ENCODE data around the gene CCNE1. TPM values are rescaled to one million over a fixed set of nuclear protein-coding genes. Genes with fewer than 3 reads are reported as not detected.

Gene CCNE1
- total and polyA plus RNA-seq, 4 donors: 6.3 to 9.9 (median 7.8) TPM

GRCh38 chr19:29772696-29773095 lies 39.1 kb upstream of the CCNE1 start:
- H3K4me3 ChIP-seq (ENCODE audit: low read depth, low read length): no peak overlapping the region
- no peaks in the 10 kb centered on the region for H3K9me3 ChIP-seq (ENCODE audit: control insufficient read depth, insufficient read depth, low read length)
- 84% methylated on average over 6 of the region's 6 CpGs for WGBS (ENCODE audit: insufficient coverage)
- DNase-seq (ENCODE audit: low read depth in 4 of 6, low spot score in 6 of 6): no peak
- peaks cover 29% of the 10 kb centered on the region for H3K4me1 ChIP-seq (ENCODE audit: control insufficient read depth, insufficient read depth, low read length)
- no peaks in the 10 kb centered on the region for H3K27me3 ChIP-seq (ENCODE audit: control insufficient read depth, insufficient read depth, low read length)
- no peak overlapping the region for H3K27ac ChIP-seq (ENCODE audit: low read depth, low read length)
- no peaks in the 10 kb centered on the region for H3K36me3 ChIP-seq (ENCODE audit: control insufficient read depth, insufficient read depth, low read length)

GRCh38 chr19:29773141-29773540 lies 38.6 kb upstream of the CCNE1 start:
- Histone ChIP-seq H3K36me3 (ENCODE audit: control insufficient read depth, insufficient read depth, low read length) (no peaks in the 10 kb centered on the region), H3K9me3 (ENCODE audit: control insufficient read depth, insufficient read depth, low read length) (no peaks in the 10 kb centered on the region), H3K27ac (ENCODE audit: low read depth, low read length) (no peak overlapping the region), H3K4me1 (ENCODE audit: control insufficient read depth, insufficient read depth, low read length) (peaks cover 30% of the 10 kb centered on the region), H3K4me3 (ENCODE audit: low read depth, low read length) (no peak overlapping the region), H3K27me3 (ENCODE audit: control insufficient read depth, insufficient read depth, low read length) (no peaks in the 10 kb centered on the region)
- WGBS (ENCODE audit: insufficient coverage): 100% methylated on average over 6 of the region's 8 CpGs
- no peak for DNase-seq (ENCODE audit: low read depth in 4 of 6, low spot score in 6 of 6)

DNA sequence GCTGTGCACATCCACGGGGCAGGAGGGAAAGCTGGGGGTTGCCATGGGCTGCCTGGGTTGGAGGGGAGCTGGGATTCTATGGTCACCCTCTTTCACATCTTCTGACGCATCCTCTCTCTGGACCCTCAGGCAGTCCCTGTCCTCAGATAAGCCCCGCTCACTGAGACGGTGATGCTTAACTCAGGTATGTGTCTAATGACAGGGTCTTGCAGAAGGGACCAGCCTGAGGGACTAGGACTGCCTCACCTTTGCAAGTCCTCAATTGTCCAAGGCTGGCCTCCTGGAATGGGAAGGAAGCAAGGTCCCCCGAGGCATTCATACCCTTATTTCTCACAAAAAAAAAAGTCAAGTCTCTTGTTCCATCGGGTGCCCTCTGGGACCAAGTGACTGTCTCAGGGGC lies 37.7 kb upstream of the CCNE1 start:
- WGBS (ENCODE audit: insufficient coverage): 92% methylated on average over 4 of the region's 6 CpGs
- no peak for DNase-seq (ENCODE audit: low read depth in 4 of 6, low spot score in 6 of 6)
- H3K27me3 ChIP-seq (ENCODE audit: control insufficient read depth, insufficient read depth, low read length): no peaks in the 10 kb centered on the region
- H3K36me3 ChIP-seq (ENCODE audit: control insufficient read depth, insufficient read depth, low read length): no peaks in the 10 kb centered on the region
- H3K4me1 ChIP-seq (ENCODE audit: control insufficient read depth, insufficient read depth, low read length): peaks cover 30% of the 10 kb centered on the region
- H3K27ac ChIP-seq (ENCODE audit: low read depth, low read length): no peak overlapping the region
- H3K4me3 ChIP-seq (ENCODE audit: low read depth, low read length): no peak overlapping the region
- no peaks in the 10 kb centered on the region for H3K9me3 ChIP-seq (ENCODE audit: control insufficient read depth, insufficient read depth, low read length)

- WGBS (ENCODE audit: insufficient coverage): 86% methylated on average over 6 of the region's 6 CpGs
- no peak for DNase-seq (ENCODE audit: low read depth in 4 of 6, low spot score in 6 of 6)
- H3K27me3 ChIP-seq (ENCODE audit: control insufficient read depth, insufficient read depth, low read length): no peaks in the 10 kb centered on the region
- H3K9me3 ChIP-seq (ENCODE audit: control insufficient read depth, insufficient read depth, low read length): no peaks in the 10 kb centered on the region
- H3K36me3 ChIP-seq (ENCODE audit: control insufficient read depth, insufficient read depth, low read length): no peaks in the 10 kb centered on the region
- H3K27ac ChIP-seq (ENCODE audit: low read depth, low read length): no peak overlapping the region
- peaks cover 39% of the 10 kb centered on the region for H3K4me1 ChIP-seq (ENCODE audit: control insufficient read depth, insufficient read depth, low read length)
- H3K4me3 ChIP-seq (ENCODE audit: low read depth, low read length): no peak overlapping the region
Measured at GRCh38 chr19:29777781-29778309, 33.9 kb upstream of the CCNE1 start.

- no peak overlapping the region for H3K27ac ChIP-seq (ENCODE audit: low read depth, low read length)
- H3K4me1 ChIP-seq (ENCODE audit: control insufficient read depth, insufficient read depth, low read length): peaks cover 28% of the 10 kb centered on the region
- no peak for DNase-seq (ENCODE audit: low read depth in 4 of 6, low spot score in 6 of 6)
- H3K36me3 ChIP-seq (ENCODE audit: control insufficient read depth, insufficient read depth, low read length): no peaks in the 10 kb centered on the region
- no peak overlapping the region for H3K4me3 ChIP-seq (ENCODE audit: low read depth, low read length)
- no peaks in the 10 kb centered on the region for H3K9me3 ChIP-seq (ENCODE audit: control insufficient read depth, insufficient read depth, low read length)
- 58% methylated on average over 7 of the region's 9 CpGs for WGBS (ENCODE audit: insufficient coverage)
- H3K27me3 ChIP-seq (ENCODE audit: control insufficient read depth, insufficient read depth, low read length): no peaks in the 10 kb centered on the region
Measured at GRCh38 chr19:29779921-29780320, 31.9 kb upstream of the CCNE1 start.

- no peaks in the 10 kb centered on the region for H3K36me3 ChIP-seq (ENCODE audit: control insufficient read depth, insufficient read depth, low read length)
- no peaks in the 10 kb centered on the region for H3K9me3 ChIP-seq (ENCODE audit: control insufficient read depth, insufficient read depth, low read length)
- H3K27ac ChIP-seq (ENCODE audit: low read depth, low read length): no peak overlapping the region
- H3K4me3 ChIP-seq (ENCODE audit: low read depth, low read length): no peak overlapping the region
- H3K27me3 ChIP-seq (ENCODE audit: control insufficient read depth, insufficient read depth, low read length): no peaks in the 10 kb centered on the region
- peak in 2 of 6 donors; percentile 15 to 68 for DNase-seq (ENCODE audit: low read depth in 4 of 6, low spot score in 6 of 6)
- peaks cover 13% of the 10 kb centered on the region for H3K4me1 ChIP-seq (ENCODE audit: control insufficient read depth, insufficient read depth, low read length)
- WGBS (ENCODE audit: insufficient coverage): 81% methylated on average over 30 of the region's 33 CpGs
Measured at GRCh38 chr19:29781386-29782259, 30.2 kb upstream of the CCNE1 start.

GRCh38 chr19:29782260-29782580 lies 29.6 kb upstream of the CCNE1 start:
- H3K4me3 ChIP-seq (ENCODE audit: low read depth, low read length): no peak overlapping the region
- WGBS (ENCODE audit: insufficient coverage): 89% methylated on average over 11 of the region's 13 CpGs
- H3K36me3 ChIP-seq (ENCODE audit: control insufficient read depth, insufficient read depth, low read length): no peaks in the 10 kb centered on the region
- H3K9me3 ChIP-seq (ENCODE audit: control insufficient read depth, insufficient read depth, low read length): no peaks in the 10 kb centered on the region
- H3K4me1 ChIP-seq (ENCODE audit: control insufficient read depth, insufficient read depth, low read length): peaks cover 13% of the 10 kb centered on the region
- no peaks in the 10 kb centered on the region for H3K27me3 ChIP-seq (ENCODE audit: control insufficient read depth, insufficient read depth, low read length)
- DNase-seq (ENCODE audit: low read depth in 4 of 6, low spot score in 6 of 6): no peak
- H3K27ac ChIP-seq (ENCODE audit: low read depth, low read length): no peak overlapping the region

DNA sequence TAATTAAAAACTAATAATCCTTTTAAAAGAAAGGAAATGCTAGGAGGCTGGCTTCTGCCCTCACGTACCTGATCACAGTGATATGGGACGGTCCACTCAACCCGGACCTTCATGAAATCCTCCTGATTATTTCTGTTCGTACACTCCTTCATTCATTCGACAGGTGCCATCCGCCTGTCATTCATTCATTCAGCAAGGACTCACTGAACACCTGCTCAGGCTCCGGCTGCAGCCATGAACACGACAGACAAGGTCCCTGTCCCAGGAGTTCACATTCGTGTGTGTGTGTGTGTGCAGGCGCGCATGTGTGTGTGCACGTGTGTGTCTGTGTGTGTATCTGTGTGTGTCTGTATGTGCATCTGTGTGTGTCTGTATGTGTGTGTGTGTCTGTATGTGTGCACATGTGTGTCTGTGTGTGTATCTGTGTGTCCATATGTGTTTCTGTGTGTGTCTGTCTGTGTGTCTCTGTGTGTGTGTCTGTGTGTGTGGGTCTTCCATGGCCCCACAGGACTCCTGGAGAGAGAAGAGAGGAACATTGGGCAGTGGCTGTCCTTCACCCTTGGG lies 28.1 kb upstream of the CCNE1 start:
- H3K27ac ChIP-seq (ENCODE audit: low read depth, low read length): no peak overlapping the region
- 86% methylated on average over 9 of the region's 12 CpGs for WGBS (ENCODE audit: insufficient coverage)
- no peaks in the 10 kb centered on the region for H3K36me3 ChIP-seq (ENCODE audit: control insufficient read depth, insufficient read depth, low read length)

DNA sequence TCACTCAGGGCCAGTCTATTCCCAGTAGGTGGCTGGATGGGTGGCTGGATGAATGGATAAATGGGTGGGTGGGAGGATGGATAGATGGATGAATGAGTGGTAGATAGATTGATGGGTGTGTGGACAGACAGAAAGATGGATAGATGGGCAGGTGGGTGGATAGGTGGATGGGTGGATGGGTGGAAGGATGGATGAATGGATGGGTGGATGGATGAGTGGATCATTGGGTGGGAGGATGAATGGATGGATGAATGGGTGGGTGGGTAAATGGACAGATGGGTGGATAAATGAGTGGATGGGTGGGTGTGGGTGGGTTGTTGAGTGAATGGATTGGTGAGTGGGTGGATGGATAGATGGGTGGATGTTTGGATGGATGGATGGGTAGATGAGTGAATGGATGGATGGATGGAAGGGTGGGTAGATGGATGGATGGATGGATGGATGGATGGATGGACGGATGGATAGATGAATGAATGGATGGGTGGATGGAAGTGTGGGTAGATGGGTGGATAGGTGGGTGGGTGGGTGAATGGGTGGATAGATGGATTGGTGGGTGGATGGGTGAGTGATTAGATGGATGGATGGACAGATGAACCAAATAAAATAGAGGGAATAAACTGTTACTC lies 27.1 kb upstream of the CCNE1 start:
- no peaks in the 10 kb centered on the region for H3K36me3 ChIP-seq (ENCODE audit: control insufficient read depth, insufficient read depth, low read length)
- H3K27ac ChIP-seq (ENCODE audit: low read depth, low read length): no peak overlapping the region
- 67% methylated on average over 1 of the region's 1 CpG for WGBS (ENCODE audit: insufficient coverage)
- H3K4me3 ChIP-seq (ENCODE audit: low read depth, low read length): no peak overlapping the region
- no peak for DNase-seq (ENCODE audit: low read depth in 4 of 6, low spot score in 6 of 6)
- no peaks in the 10 kb centered on the region for H3K9me3 ChIP-seq (ENCODE audit: control insufficient read depth, insufficient read depth, low read length)
- H3K27me3 ChIP-seq (ENCODE audit: control insufficient read depth, insufficient read depth, low read length): no peaks in the 10 kb centered on the region
- H3K4me1 ChIP-seq (ENCODE audit: control insufficient read depth, insufficient read depth, low read length): peaks cover 9% of the 10 kb centered on the region

More for the DNA sequence above, 28.1 kb upstream of the CCNE1 start:
- Histone ChIP-seq H3K9me3 (ENCODE audit: control insufficient read depth, insufficient read depth, low read length) (no peaks in the 10 kb centered on the region), H3K27me3 (ENCODE audit: control insufficient read depth, insufficient read depth, low read length) (no peaks in the 10 kb centered on the region), H3K4me1 (ENCODE audit: control insufficient read depth, insufficient read depth, low read length) (peaks cover 9% of the 10 kb centered on the region), H3K4me3 (ENCODE audit: low read depth, low read length) (no peak overlapping the region)
- no peak for DNase-seq (ENCODE audit: low read depth in 4 of 6, low spot score in 6 of 6)
